CD4-positive, alpha-beta T cell treated with Interleukin-6 at 100 ng/mL for 8 hours (primary cell): ENCODE measurements around the gene FGD4.

Experiments used
- DNase-seq: peaks from one replicate; pipeline ENCODE4 v3.0.0-alpha.2; 2020; ENCODE audit warnings: mixed read lengths, low spot score

The FGD4 gene

GRCh38 chr12:32407795-32408194, 8.4 kb downstream of the FGD4 start:
- no peak for DNase-seq

GRCh38 chr12:32413412-32413811, 14.1 kb downstream of the FGD4 start:
- DNase-seq = no peak

- no peak for DNase-seq
Measured at GRCh38 chr12:32418221-32418620, 18.9 kb downstream of the FGD4 start.

GRCh38 chr12:32418903-32419519, 19.7 kb downstream of the FGD4 start:
- DNase-seq = no peak

GRCh38 chr12:32419520-32419960, 20.2 kb downstream of the FGD4 start:
- no peak for DNase-seq

- DNase-seq = no peak
Measured at GRCh38 chr12:32420356-32420755, 21.0 kb downstream of the FGD4 start.

GRCh38 chr12:32423559-32423958, 24.2 kb downstream of the FGD4 start:
- no peak for DNase-seq

- DNase-seq = no peak
Measured at GRCh38 chr12:32431025-32431424, 31.7 kb downstream of the FGD4 start.

- no peak for DNase-seq
Measured at GRCh38 chr12:32435921-32436705, 36.8 kb downstream of the FGD4 start.

GRCh38 chr12:32437095-32437515, 37.7 kb downstream of the FGD4 start:
- no peak for DNase-seq

- DNase-seq = no peak
Measured at GRCh38 chr12:32440120-32440865, 40.9 kb downstream of the FGD4 start.

GRCh38 chr12:32443491-32443890, 44.1 kb downstream of the FGD4 start:
- DNase-seq = no peak

GRCh38 chr12:32444895-32445294, 45.5 kb downstream of the FGD4 start:
- DNase-seq = no peak

- no peak for DNase-seq
Measured at GRCh38 chr12:32445356-32445755, 46.0 kb downstream of the FGD4 start.

- no peak for DNase-seq
Measured at GRCh38 chr12:32446316-32447119, 47.2 kb downstream of the FGD4 start.

- no peak for DNase-seq
Measured at GRCh38 chr12:32448586-32448985, 49.2 kb downstream of the FGD4 start.

- no peak for DNase-seq
Measured at GRCh38 chr12:32450363-32450762, 51.0 kb downstream of the FGD4 start.

- no peak for DNase-seq
Measured at GRCh38 chr12:32450768-32451167, 51.4 kb downstream of the FGD4 start.

GRCh38 chr12:32451816-32452215, 52.5 kb downstream of the FGD4 start:
- DNase-seq = no peak

- DNase-seq = no peak
Measured at GRCh38 chr12:32454075-32454474, 54.7 kb downstream of the FGD4 start.

GRCh38 chr12:32454866-32455265, 55.5 kb downstream of the FGD4 start:
- no peak for DNase-seq

GRCh38 chr12:32455607-32456071, 56.3 kb downstream of the FGD4 start:
- DNase-seq = peak; percentile 17
